NOMO-1 treated with dmso at 0.1 percent for 144 hours (cell line): Measurements from ENCODE around the gene NGRN.

Source experiments
- DNase-seq: peaks from one replicate; lab custom pipeline; 2025; ENCODE audit not compliant: unreplicated experiment; lab: John Stamatoyannopoulos, UW

NGRN gene

GRCh38 chr15:90265271-90266060 lies at the start of gene NGRN:
Gene NGRN (plus strand): TSS chr15:90265672. CDS start chr15:90265713, 41 bp downstream.
- peak; percentile 93 for DNase-seq

DNA sequence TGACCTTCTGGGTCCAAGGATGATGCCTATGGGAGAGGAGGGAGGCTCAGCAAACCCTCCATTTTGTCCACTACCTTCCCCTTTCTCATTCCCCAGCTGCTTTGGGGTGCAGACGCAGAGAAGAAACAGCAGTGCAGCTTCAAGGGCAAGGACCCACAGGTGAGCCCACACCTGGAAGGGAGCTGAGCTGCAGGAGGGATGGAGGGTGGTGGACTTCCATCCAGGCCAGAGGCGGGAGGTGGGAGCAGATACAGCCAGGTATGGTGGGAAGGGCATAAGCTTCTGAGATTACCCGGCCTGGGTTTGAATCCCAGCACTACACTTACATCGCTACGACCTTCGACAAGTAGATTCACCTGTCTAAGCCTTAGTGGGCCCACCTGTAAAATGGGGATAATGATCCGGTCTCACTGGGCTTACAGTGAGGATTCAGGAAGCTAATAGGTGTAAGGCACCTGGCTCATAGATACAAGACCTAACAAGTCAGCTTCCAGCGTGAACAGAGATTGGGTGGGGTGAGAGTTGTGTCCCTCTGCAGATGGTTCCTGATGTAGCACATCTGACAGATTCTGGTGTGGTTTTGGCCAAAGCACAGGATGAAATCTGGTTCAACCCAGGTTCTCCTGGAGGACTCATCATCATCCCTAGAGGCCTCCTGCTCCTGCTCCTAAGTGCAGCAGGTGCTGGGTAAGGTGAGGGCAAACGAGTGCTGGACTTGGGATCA lies 47.6 kb upstream of the NGRN start:
- no peak for DNase-seq

- no peak for DNase-seq
Observed at GRCh38 chr15:90219421-90220141, 45.9 kb upstream of the NGRN start.

DNA sequence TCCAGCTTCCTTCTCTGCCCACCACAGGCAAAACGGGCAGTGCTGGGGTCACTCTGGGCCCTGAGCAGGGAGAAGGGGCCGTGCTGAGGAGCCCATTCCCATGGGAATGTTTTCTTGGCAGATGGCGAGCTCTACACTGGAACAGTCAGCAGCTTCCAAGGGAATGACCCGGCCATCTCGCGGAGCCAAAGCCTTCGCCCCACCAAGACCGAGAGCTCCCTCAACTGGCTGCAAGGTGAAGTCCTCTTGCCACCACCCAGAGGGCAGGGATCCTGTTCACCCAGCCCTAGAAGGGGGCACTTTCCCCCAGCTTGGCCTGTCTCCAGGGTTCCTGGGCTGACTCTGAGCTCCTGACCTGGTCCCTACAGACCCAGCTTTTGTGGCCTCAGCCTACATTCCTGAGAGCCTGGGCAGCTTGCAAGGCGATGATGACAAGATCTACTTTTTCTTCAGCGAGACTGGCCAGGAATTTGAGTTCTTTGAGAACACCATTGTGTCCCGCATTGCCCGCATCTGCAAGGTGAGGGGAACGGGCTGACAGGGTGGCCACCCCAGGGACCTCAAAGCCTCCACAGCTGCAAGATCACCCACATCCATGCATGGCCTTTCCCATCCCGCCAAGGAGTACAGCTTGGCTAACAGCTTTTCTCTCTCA lies 44.1 kb upstream of the NGRN start:
- DNase-seq, result peak; percentile 31

DNA sequence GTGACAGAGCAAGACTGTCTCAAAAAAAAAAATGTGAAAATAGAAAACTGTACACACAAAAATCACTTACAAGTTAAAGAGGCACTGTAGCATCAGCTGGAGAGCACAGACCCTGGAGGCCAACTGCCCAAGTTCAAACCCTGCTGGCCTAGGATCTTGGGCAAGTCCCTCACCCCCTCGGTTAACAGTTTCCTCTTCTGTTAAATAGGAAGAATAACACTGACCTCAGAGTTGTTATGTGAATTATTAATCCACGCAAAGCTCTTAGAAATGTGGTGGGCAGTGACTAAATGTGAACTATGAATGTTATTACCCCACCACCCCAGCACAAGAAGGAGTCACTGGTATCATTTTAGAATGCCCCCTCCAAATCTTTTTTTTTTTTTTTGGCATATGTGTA lies 42.9 kb upstream of the NGRN start:
- DNase-seq, result no peak

DNA sequence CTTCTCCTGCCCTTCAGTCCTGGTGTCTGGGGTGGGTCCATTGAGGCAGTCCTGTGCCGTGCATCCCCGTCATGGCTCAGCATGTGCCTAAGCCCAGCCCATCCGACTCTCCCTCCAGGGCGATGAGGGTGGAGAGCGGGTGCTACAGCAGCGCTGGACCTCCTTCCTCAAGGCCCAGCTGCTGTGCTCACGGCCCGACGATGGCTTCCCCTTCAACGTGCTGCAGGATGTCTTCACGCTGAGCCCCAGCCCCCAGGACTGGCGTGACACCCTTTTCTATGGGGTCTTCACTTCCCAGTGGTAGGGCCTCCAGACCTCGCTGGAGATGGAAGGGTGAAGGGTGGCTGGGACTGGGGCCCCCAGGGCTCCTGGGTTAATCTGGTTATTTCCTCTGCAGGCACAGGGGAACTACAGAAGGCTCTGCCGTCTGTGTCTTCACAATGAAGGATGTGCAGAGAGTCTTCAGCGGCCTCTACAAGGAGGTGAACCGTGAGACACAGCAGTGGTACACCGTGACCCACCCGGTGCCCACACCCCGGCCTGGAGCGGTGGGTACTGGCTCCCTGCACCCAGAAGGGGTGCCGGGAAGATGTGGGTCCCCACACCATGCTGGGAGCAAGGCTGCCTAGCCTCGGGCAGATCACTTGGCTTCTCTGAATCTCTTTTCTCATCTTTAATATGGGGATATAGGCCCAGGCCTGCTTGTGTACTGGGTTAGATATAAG lies 41.9 kb upstream of the NGRN start:
- no peak for DNase-seq

DNA sequence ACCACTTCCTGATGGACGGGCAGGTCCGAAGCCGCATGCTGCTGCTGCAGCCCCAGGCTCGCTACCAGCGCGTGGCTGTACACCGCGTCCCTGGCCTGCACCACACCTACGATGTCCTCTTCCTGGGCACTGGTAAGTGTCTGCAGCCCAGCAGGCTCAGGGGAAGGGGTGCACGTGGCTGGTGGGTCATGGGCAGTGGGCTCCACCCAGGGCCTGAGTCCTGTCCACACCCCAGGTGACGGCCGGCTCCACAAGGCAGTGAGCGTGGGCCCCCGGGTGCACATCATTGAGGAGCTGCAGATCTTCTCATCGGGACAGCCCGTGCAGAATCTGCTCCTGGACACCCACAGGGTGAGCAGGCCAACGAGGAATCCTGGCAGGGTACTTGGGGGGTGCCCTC lies 40.4 kb upstream of the NGRN start:
- DNase-seq, result no peak

GRCh38 chr15:90225504-90226234 lies 39.8 kb upstream of the NGRN start:
- DNase-seq, result no peak

DNA sequence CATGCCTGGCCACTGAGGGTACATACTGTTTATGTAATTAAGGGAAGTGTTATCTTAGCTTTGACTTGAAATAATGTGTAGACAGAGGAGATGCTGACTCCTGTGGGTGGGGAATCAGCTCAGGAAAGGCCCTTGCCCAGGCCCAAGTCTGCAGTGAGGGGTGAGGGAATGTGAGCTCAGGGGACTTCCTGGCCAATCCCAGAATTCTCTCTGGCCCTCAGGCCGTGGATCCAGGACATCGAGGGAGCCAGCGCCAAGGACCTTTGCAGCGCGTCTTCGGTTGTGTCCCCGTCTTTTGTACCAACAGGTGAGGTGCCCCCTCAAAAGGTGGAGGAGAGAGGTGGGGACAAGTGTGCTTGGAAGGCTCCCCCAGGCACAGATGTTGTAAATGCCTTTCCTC lies 38.1 kb upstream of the NGRN start:
- DNase-seq, result no peak

DNA sequence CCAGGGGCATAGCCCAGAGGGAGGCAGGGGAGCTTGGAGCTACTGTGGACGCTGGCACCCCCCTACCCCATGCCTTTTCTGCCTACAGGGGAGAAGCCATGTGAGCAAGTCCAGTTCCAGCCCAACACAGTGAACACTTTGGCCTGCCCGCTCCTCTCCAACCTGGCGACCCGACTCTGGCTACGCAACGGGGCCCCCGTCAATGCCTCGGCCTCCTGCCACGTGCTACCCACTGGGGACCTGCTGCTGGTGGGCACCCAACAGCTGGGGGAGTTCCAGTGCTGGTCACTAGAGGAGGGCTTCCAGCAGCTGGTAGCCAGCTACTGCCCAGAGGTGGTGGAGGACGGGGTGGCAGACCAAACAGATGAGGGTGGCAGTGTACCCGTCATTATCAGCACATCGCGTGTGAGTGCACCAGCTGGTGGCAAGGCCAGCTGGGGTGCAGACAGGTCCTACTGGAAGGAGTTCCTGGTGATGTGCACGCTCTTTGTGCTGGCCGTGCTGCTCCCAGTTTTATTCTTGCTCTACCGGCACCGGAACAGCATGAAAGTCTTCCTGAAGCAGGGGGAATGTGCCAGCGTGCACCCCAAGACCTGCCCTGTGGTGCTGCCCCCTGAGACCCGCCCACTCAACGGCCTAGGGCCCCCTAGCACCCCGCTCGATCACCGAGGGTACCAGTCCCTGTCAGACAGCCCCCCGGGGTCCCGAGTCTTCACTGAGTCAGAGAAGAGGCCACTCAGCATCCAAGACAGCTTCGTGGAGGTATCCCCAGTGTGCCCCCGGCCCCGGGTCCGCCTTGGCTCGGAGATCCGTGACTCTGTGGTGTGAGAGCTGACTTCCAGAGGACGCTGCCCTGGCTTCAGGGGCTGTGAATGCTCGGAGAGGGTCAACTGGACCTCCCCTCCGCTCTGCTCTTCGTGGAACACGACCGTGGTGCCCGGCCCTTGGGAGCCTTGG lies 37.4 kb upstream of the NGRN start:
- DNase-seq, result no peak

GRCh38 chr15:90228960-90229359 lies 36.5 kb upstream of the NGRN start:
- DNase-seq, result no peak

GRCh38 chr15:90230071-90230494 lies 35.4 kb upstream of the NGRN start:
- no peak for DNase-seq

DNA sequence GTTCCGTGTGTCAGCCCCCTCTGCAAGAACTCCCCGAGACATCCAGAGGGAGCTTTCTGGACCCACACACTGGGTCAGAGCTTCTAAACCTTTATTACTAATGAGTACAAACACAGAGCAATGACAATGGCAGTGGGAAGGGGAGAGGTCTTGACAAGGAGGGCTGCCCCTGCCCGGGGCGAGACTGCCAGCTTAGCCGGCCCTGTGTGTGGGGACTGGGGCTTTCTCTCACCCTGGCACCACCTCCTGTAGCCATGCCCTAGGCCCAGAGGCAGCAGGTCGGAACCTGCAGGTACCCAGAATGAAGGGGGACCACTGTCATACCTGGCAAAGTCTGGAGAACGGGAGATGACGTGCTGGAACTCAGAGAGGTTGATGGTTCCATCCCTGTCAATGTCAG lies 34.9 kb upstream of the NGRN start:
- no peak for DNase-seq

DNA sequence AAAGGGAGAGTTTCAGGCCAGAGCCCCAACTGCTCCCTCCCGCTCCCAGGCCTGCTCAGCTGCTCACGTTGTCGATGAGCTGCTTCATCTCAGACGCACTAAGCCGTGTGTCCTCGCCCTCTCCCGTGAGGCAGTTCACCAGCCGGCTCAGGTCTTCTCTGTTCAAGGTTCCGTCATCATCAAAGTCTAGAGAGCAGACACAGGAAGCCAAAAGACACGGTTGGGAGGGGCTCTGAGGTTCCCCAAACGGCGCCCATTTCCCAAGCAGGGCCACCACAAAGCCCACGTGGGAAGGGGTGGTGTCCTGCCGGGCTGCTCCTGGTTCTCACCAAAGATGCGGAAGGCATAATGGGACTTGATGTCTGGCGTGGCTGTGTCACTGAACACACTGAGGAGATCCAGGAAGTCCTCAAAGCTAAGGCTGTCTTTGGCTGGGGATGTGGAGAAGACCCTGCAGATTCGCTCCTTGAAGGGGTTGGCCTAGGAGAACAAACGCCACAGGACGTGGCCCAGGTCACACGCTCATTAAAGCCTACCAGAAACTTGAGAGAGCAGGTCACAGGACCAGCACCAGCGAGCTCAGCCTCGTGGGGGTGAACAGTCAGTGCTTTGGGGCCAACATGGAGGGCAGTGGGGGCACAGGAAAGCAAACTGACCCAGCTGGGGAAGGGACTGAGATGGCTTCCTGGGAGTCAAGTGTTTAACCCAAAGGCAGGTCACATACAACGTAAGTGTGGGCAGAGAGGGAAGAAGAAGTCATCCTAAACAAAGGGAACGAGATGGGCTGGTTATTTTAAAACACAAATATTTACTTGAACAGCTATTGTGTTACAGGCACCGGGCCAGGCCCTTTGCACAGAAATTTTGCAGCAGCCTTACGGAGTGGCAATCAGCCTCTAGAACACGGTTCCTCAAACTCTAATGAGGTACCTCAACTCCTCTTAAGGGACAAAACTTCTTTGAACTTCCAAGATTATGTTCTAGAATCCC lies 34.1 kb upstream of the NGRN start:
- peak; percentile 11 for DNase-seq

GRCh38 chr15:90232196-90232595 lies 33.3 kb upstream of the NGRN start:
- no peak for DNase-seq

DNA sequence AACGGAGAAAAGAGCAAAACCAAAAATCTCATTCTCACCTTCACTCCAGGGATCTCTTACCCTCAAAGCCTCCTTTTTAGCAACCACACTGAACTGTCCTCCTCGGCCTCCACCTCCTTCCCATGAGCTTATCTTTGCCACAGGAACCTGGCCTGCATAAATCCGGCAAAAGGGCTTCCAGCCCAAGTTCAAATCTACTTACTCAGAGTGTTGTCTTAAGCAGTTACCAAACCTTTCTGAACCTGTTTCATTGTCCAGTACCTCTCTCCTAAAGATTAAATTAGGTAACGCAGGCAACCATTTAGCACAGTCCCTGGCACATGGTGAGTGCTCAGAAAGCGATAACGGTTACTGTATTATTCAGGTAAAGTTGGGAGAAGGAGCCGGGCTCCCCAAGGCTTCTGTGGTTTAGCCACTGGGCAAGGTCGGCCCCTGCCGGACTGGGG lies 32.5 kb upstream of the NGRN start:
- DNase-seq, result no peak

DNA sequence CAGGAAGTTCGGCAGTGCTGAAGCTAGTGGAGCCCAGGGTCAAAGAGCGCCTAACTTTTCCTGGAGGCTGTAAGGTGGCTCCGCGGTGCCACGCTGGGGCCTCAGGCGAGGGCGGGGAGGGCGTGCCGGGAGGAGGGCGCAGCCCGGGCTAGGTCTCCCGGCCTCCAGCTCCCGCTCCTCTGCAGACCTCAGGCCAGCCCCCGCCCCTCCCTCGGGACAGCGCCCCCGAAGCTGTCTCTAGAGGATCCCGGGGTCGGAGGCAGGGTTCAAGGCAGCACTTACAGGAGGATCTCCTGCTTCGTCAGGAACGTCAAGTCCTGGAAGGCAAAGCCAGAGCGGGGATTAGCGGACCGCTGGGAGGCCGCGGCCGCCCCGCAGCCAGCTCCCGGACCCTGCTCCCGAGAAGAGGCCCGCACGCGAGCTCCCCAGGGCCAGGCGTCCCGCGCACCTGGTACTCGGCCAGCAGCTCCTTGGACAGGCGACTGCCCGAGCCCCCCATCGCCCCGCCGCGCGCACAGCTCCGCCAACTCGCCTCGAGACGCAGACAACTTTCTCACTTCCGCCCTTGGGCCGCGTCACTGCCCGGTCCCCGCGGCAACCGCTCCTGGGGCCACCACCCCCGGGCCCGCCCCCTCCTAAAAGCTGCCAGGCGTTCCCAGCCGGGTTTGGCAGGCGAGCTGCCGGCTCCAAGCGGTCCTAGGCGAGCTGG lies 31.9 kb upstream of the NGRN start, which contains the start of gene CIB1:
CIB1 (minus strand) TSS at position 555 of the 709 bp plus-strand sequence; CDS start at position 499, 56 bp downstream.
- peak; percentile 93 for DNase-seq
